ENCODE measurements around the gene OTUD1. TPM values are rescaled to one million over a fixed set of nuclear protein-coding genes. Genes with fewer than 3 reads are reported as not detected.

Gene OTUD1
- total RNA-seq, 1 donor from 2014 or later: 6.3 TPM

DNA sequence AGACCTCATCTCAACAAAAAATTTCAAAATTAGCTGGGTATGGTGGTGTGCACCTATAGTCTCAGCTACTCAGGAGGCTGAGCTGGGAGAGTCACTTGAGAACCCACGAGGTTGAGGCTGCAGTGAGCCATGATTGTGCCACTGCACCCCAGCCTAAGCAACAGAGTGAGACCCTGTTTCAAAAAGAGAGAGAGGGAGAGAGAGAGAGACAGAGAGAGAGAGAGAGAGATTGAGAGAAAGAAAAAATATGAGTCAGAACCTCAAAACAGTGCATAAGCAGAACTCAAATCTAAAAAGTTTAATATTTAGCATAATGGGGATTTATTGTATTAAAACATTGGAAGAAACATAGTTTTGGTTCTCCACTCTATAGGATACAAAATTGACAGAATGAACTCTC lies 17.5 kb upstream of the OTUD1 start:
- H3K9me3 ChIP-seq (ENCODE audit: insufficient read depth, low read depth, low read length): no peaks in the 10 kb centered on the region
- H3K79me2 ChIP-seq (ENCODE audit: insufficient read depth, low read length): no peaks in the 10 kb centered on the region
- no peak overlapping the region for H3K27ac Mint-ChIP-seq (ENCODE audit: unreplicated experiment)
- TF ChIP-seq EZH2 (IDR thresholded peaks at IDR 0.05; ENCODE audit: insufficient read depth, low read length): no peak
- TF ChIP-seq, protein P1, sequence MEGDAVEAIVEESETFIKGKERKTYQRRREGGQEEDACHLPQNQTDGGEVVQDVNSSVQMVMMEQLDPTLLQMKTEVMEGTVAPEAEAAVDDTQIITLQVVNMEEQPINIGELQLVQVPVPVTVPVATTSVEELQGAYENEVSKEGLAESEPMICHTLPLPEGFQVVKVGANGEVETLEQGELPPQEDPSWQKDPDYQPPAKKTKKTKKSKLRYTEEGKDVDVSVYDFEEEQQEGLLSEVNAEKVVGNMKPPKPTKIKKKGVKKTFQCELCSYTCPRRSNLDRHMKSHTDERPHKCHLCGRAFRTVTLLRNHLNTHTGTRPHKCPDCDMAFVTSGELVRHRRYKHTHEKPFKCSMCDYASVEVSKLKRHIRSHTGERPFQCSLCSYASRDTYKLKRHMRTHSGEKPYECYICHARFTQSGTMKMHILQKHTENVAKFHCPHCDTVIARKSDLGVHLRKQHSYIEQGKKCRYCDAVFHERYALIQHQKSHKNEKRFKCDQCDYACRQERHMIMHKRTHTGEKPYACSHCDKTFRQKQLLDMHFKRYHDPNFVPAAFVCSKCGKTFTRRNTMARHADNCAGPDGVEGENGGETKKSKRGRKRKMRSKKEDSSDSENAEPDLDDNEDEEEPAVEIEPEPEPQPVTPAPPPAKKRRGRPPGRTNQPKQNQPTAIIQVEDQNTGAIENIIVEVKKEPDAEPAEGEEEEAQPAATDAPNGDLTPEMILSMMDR (IDR thresholded peaks at IDR 0.05; ENCODE audit: insufficient read depth, low read depth, low read length): no peak
- DNase-seq (ENCODE audit: low read depth) (no peak), FAIRE-seq (no peak)
- H3K4me1 ChIP-seq (ENCODE audit: insufficient read depth, low read length): no peaks in the 10 kb centered on the region
- peaks cover 3% of the 10 kb centered on the region for H3K9me3 Mint-ChIP-seq (ENCODE audit: unreplicated experiment)
- H3K36me3 Mint-ChIP-seq (ENCODE audit: low read depth, unreplicated experiment): no peaks in the 10 kb centered on the region
- no peaks in the 10 kb centered on the region for H4K20me1 ChIP-seq (ENCODE audit: insufficient read depth, low read length)
- H3K27ac ChIP-seq (ENCODE audit: low read depth, low read length): no peak overlapping the region
- no peak overlapping the region for H3K9ac ChIP-seq (ENCODE audit: low read length)
- no peak overlapping the region for H3K4me3 ChIP-seq (ENCODE audit: insufficient read depth, low read depth, low read length)
- no peak overlapping the region for H2AFZ ChIP-seq (ENCODE audit: low read depth, low read length)
- H3K4me2 ChIP-seq (ENCODE audit: low read length): no peak overlapping the region
- no peaks in the 10 kb centered on the region for H3K27me3 Mint-ChIP-seq (ENCODE audit: low read depth, unreplicated experiment)
- no peaks in the 10 kb centered on the region for H3K4me1 Mint-ChIP-seq (ENCODE audit: low read depth, unreplicated experiment)
- no peaks in the 10 kb centered on the region for H3K36me3 ChIP-seq (ENCODE audit: insufficient read depth, low read length)
- no peaks in the 10 kb centered on the region for H3K27me3 ChIP-seq (ENCODE audit: insufficient read depth, low read length)
- no peak overlapping the region for H3K4me3 Mint-ChIP-seq (ENCODE audit: unreplicated experiment)

DNA sequence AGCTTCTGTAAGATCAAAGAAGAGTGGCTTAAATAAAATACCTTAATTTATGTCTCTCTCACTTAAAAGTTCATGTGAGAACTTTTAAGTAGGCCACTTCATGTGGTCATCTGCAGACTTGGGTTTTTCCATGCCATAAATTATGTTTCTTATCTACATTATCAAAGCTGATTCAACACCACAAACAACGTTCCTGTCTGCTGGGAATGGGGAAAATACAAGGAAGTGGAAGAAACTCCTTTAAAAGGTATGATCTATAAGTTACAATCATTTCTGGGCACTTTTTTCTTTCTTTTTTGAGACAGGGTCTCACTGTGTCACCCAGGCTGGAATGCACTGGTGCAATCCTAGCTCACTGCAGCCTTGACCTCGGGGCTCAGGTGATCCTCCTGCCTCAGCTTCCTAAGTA lies 16.9 kb upstream of the OTUD1 start:
- no peaks in the 10 kb centered on the region for H3K4me1 Mint-ChIP-seq (ENCODE audit: low read depth, unreplicated experiment)
- FAIRE-seq: no peak
- no peaks in the 10 kb centered on the region for H4K20me1 ChIP-seq (ENCODE audit: insufficient read depth, low read length)
- H3K27ac Mint-ChIP-seq (ENCODE audit: unreplicated experiment): no peak overlapping the region
- no peaks in the 10 kb centered on the region for H3K36me3 Mint-ChIP-seq (ENCODE audit: low read depth, unreplicated experiment)
- no peaks in the 10 kb centered on the region for H3K36me3 ChIP-seq (ENCODE audit: insufficient read depth, low read length)
- no peaks in the 10 kb centered on the region for H3K79me2 ChIP-seq (ENCODE audit: insufficient read depth, low read length)
- no peak overlapping the region for H3K9ac ChIP-seq (ENCODE audit: low read length)
- no peak for TF ChIP-seq EZH2 (IDR thresholded peaks at IDR 0.05; ENCODE audit: insufficient read depth, low read length)
- TF ChIP-seq, protein P1 (IDR thresholded peaks at IDR 0.05; ENCODE audit: insufficient read depth, low read depth, low read length): no peak
- DNase-seq (ENCODE audit: low read depth): peak; percentile 37
- no peak overlapping the region for H3K27ac ChIP-seq (ENCODE audit: low read depth, low read length)
- H3K27me3 ChIP-seq (ENCODE audit: insufficient read depth, low read length): no peaks in the 10 kb centered on the region
- H2AFZ ChIP-seq (ENCODE audit: low read depth, low read length): no peak overlapping the region
- no peaks in the 10 kb centered on the region for H3K27me3 Mint-ChIP-seq (ENCODE audit: low read depth, unreplicated experiment)
- no peak overlapping the region for H3K4me3 Mint-ChIP-seq (ENCODE audit: unreplicated experiment)
- H3K9me3 Mint-ChIP-seq (ENCODE audit: unreplicated experiment): peaks cover 3% of the 10 kb centered on the region
- H3K4me1 ChIP-seq (ENCODE audit: insufficient read depth, low read length): no peaks in the 10 kb centered on the region
- no peak overlapping the region for H3K4me3 ChIP-seq (ENCODE audit: insufficient read depth, low read depth, low read length)
- no peaks in the 10 kb centered on the region for H3K9me3 ChIP-seq (ENCODE audit: insufficient read depth, low read depth, low read length)
- H3K4me2 ChIP-seq (ENCODE audit: low read length): no peak overlapping the region

DNA sequence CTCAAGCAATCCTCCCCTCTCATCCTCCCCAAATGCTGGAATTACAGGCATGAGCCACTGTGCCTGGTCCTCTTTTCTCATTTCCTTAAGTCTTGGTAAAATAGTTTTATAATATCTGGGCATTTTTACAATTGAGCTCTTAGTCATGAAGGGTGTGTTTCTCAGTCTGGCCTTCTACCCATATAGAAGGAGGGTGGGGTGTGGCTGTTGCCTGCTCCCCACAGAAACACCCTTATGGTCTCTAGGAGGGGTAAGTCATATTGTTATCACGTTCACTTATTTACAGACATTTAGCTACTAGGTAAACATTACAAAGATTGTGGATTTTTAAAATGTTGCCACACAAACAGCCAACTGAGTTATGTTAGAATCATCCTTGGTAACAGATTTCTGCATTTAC lies 6.7 kb upstream of the OTUD1 start:
- Histone ChIP-seq H3K9ac (ENCODE audit: low read length) (no peak overlapping the region), H3K4me2 (ENCODE audit: low read length) (no peak overlapping the region), H3K4me1 (ENCODE audit: insufficient read depth, low read length) (no peaks in the 10 kb centered on the region), H2AFZ (ENCODE audit: low read depth, low read length) (no peak overlapping the region), H4K20me1 (ENCODE audit: insufficient read depth, low read length) (no peaks in the 10 kb centered on the region), H3K79me2 (ENCODE audit: insufficient read depth, low read length) (no peaks in the 10 kb centered on the region), H3K27me3 (ENCODE audit: insufficient read depth, low read length) (peaks cover 2% of the 10 kb centered on the region), H3K9me3 (ENCODE audit: insufficient read depth, low read depth, low read length) (no peaks in the 10 kb centered on the region), H3K27ac (ENCODE audit: low read depth, low read length) (no peak overlapping the region), H3K4me3 (ENCODE audit: insufficient read depth, low read depth, low read length) (no peak overlapping the region), H3K36me3 (ENCODE audit: insufficient read depth, low read length) (no peaks in the 10 kb centered on the region)
- Mint-ChIP-seq H3K27ac (ENCODE audit: unreplicated experiment) (no peak overlapping the region), H3K4me3 (ENCODE audit: unreplicated experiment) (no peak overlapping the region), H3K4me1 (ENCODE audit: low read depth, unreplicated experiment) (no peaks in the 10 kb centered on the region), H3K9me3 (ENCODE audit: unreplicated experiment) (peaks cover 4% of the 10 kb centered on the region), H3K27me3 (ENCODE audit: low read depth, unreplicated experiment) (peaks cover 7% of the 10 kb centered on the region), H3K36me3 (ENCODE audit: low read depth, unreplicated experiment) (no peaks in the 10 kb centered on the region)
- DNase-seq (ENCODE audit: low read depth) (no peak), FAIRE-seq (no peak)
- no peak for TF ChIP-seq EZH2 (IDR thresholded peaks at IDR 0.05; ENCODE audit: insufficient read depth, low read length)
- TF ChIP-seq, protein P1 (IDR thresholded peaks at IDR 0.05; ENCODE audit: insufficient read depth, low read depth, low read length): no peak
